Choroid plexus epithelial cell (primary cell): ENCODE results near the gene WIPF3.
"Not testable (repeated sequence)": the region's sequence is repeated elsewhere in the genome, so short reads cannot be mapped to it uniquely, and the experiment has no call there.

ENCODE experiments used
- DNase-seq: peaks from one replicate; pipeline ENCODE4 v3.0.0-alpha.2; 2010; ENCODE audit warnings: low read depth
- H3K4me3 ChIP-seq: 2 replicates; pipeline ENCODE4 v1.5.1; 2011; ENCODE audit warnings: low read depth, mild to moderate bottlenecking, control low read depth, low read length, moderate library complexity
- CTCF ChIP-seq: conservative IDR thresholded peaks from 2 replicates; pipeline ENCODE4 v1.5.1; 2011; ENCODE audit warnings: low read depth, mild to moderate bottlenecking, control low read depth, inconsistent platforms, low read length, moderate library complexity

The WIPF3 gene

GRCh38 chr7:29955075-29955792 lies 148.9 kb downstream of the WIPF3 start:
- TF ChIP-seq CTCF: no peak

GRCh38 chr7:29955799-29956486 lies 149.6 kb downstream of the WIPF3 start:
- TF ChIP-seq CTCF: no peak
- no peak for DNase-seq
- no peak overlapping the region for H3K4me3 ChIP-seq

More at GRCh38 chr7:29955075-29955792, 148.9 kb downstream of the WIPF3 start:
- no peak overlapping the region for H3K4me3 ChIP-seq
- DNase-seq: no peak

GRCh38 chr7:29956487-29956836 lies 150.2 kb downstream of the WIPF3 start:
- no peak for DNase-seq
- no peak for TF ChIP-seq CTCF
- H3K4me3 ChIP-seq: no peak overlapping the region

DNA sequence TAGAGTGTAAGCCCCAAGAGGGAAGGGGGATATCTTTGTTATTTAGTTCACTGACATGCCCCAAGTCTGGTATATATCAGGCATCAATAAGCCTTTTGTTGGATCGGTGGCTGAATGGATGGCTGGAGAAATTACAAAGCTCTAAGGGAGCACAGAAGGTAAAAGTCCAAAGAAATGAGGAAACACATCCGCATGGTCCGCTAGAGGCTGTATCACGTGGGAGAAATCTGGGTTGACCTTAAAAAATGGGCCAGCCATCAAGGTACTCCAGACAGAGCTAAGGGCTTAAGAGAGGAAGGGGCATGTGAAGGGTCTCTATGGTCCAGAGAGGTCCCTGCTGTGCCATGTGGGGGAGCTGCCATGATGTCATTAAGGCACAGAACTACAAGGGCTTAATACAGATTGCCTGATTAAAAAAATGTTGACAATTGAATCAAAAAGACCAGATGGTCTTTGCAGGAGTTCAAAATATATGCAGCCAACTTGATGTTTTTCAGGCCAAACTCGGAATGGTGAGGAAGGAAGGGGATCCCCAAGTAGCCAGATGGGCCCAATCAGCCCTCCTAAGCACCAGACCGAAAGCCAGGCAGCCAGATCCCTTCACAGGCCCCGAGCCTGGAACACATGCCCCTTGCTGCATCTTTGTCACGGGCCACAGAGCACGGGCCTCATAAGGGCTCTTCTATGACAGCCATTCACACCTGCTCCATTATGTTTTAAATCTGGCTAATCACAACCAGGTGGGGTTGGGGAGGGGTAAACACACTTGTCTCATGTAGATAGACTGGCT lies 151.4 kb downstream of the WIPF3 start:
- no peak for TF ChIP-seq CTCF
- DNase-seq: no peak
- no peak overlapping the region for H3K4me3 ChIP-seq

DNA sequence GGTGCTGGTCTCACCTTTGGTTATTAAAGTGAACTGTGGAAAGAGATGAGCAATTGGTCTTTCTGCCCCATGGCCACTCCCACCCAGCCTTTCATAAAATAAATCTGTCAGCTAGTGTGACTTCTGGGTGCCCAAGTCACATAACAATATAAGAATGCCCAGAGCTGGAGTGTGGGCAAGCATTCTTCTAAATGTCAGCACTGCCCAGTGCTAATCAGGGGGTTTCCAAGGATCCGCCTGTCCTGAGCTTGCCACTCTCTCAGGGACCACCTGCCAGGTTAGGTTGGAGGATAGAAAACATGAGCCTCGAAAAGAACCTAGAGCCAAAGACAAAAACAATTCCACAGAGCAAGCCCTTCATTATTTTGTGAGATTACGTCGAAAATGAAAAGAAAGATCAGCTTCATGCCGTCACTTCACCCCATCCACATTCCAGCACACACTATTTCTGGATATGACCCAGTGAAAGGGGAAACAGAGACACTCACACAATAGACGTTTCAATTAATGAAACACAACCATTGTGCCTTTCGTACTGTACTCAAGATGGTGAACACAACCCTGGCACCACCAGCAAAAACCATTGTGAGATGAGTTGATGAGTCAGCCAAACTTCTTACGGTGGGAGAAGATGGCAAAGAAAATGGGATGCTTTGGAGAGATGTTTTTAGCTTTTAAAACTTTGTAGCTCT lies 152.5 kb downstream of the WIPF3 start:
- no peak for TF ChIP-seq CTCF
- no peak for DNase-seq
- H3K4me3 ChIP-seq: no peak overlapping the region

GRCh38 chr7:29961611-29962010 lies 155.3 kb downstream of the WIPF3 start:
- not testable (repeated sequence) for DNase-seq, H3K4me3 ChIP-seq

DNA sequence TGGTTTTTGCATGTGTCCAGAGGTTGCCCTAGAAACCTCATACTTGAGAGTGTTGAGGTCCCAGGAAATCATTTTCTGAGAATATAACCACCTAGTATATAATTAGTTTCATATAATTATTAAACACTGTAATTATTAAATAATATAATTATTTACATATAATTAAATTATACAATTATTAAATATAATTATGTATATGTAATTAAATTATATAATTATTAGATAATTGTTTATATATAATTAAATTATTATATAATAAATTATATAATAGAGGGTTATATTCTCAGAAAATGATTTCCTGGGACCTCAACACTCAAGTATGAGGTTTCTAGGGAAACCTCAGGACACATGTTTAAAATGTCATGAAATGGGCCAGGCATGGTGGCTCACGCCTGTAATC lies 155.7 kb downstream of the WIPF3 start:
- no peak for DNase-seq
- no peak for TF ChIP-seq CTCF
- no peak overlapping the region for H3K4me3 ChIP-seq
